Osteocyte (in vitro differentiated cells): ENCODE results near the gene TMEM94. TPM values are rescaled to one million over a fixed set of nuclear protein-coding genes. Genes with fewer than 3 reads are reported as not detected.
"Not testable (repeated sequence)": the region's sequence is repeated elsewhere in the genome, so short reads cannot be mapped to it uniquely, and the experiment has no call there.

Experiments
- DNase-seq: peaks from one replicate; pipeline ENCODE4 v3.0.0; 2021; ENCODE audit warnings: mixed read lengths; ENCODE audit not compliant: unreplicated experiment; ENCODE audit errors: extremely low spot score
- H3K27ac Mint-ChIP-seq: one replicate; pipeline ENCODE4 v1.8.0; 2021; ENCODE audit warnings: mild to moderate bottlenecking, mixed read lengths; ENCODE audit not compliant: unreplicated experiment
- H3K27me3 Mint-ChIP-seq: one replicate; pipeline ENCODE4 v1.8.0; 2021; ENCODE audit warnings: mixed read lengths; ENCODE audit not compliant: unreplicated experiment
- H3K36me3 Mint-ChIP-seq: one replicate; pipeline ENCODE4 v1.8.0; 2021; ENCODE audit warnings: mixed read lengths; ENCODE audit not compliant: unreplicated experiment
- H3K4me1 Mint-ChIP-seq: one replicate; pipeline ENCODE4 v1.8.0; 2021; ENCODE audit warnings: mixed read lengths; ENCODE audit not compliant: unreplicated experiment
- H3K4me3 Mint-ChIP-seq: one replicate; pipeline ENCODE4 v1.8.0; 2021; ENCODE audit warnings: mild to moderate bottlenecking, moderate library complexity, mixed read lengths; ENCODE audit not compliant: unreplicated experiment
- H3K9me3 Mint-ChIP-seq: one replicate; pipeline ENCODE4 v1.8.0; 2021; ENCODE audit warnings: mixed read lengths; ENCODE audit not compliant: unreplicated experiment
- CTCF ChIP-seq: fragments of 200-600 bp; sonication (generic); IDR thresholded peaks from 2 replicates; pipeline ENCODE4 v1.5.0; 2021; ENCODE audit warnings: antibody characterized with exemption, mild to moderate bottlenecking, moderate library complexity
- total RNA-seq: library from RNA; stranded (reverse); gene quantifications from 2 replicates; pipeline ENCODE4 v1.2.1, GENCODE V29; 2021

TMEM94 gene
- total RNA-seq, 1 donor from 2014 or later: 78.4 TPM

GRCh38 chr17:75517297-75517865 lies 60.9 kb downstream of the TMEM94 start:
- no peaks in the 10 kb centered on the region for H3K9me3 Mint-ChIP-seq
- no peak for DNase-seq
- H3K4me3 Mint-ChIP-seq: peak overlapping the region; percentile 73
- peaks cover 9% of the 10 kb centered on the region for H3K36me3 Mint-ChIP-seq
- H3K27me3 Mint-ChIP-seq: no peaks in the 10 kb centered on the region
- no peak for TF ChIP-seq CTCF
- H3K27ac Mint-ChIP-seq: no peak overlapping the region
- peaks cover 25% of the 10 kb centered on the region for H3K4me1 Mint-ChIP-seq

- Mint-ChIP-seq H3K27ac (no peak overlapping the region), H3K4me3 (peak overlapping the region; percentile 73), H3K36me3 (peaks cover 9% of the 10 kb centered on the region), H3K27me3 (no peaks in the 10 kb centered on the region), H3K9me3 (no peaks in the 10 kb centered on the region), H3K4me1 (peaks cover 18% of the 10 kb centered on the region)
- no peak for DNase-seq
- TF ChIP-seq CTCF: no peak
Measured at GRCh38 chr17:75518201-75518600, 61.8 kb downstream of the TMEM94 start.

- Mint-ChIP-seq H3K9me3 (no peaks in the 10 kb centered on the region), H3K4me1 (peaks cover 12% of the 10 kb centered on the region), H3K4me3 (no peak overlapping the region), H3K27me3 (no peaks in the 10 kb centered on the region), H3K36me3 (peaks cover 9% of the 10 kb centered on the region), H3K27ac (no peak overlapping the region)
- no peak for DNase-seq
- no peak for TF ChIP-seq CTCF
Measured at GRCh38 chr17:75518983-75519537, 62.6 kb downstream of the TMEM94 start.

- H3K4me1 Mint-ChIP-seq: peaks cover 10% of the 10 kb centered on the region
- H3K27me3 Mint-ChIP-seq, H3K4me3 Mint-ChIP-seq, H3K9me3 Mint-ChIP-seq, H3K27ac Mint-ChIP-seq, H3K36me3 Mint-ChIP-seq, DNase-seq: not testable (repeated sequence)
Measured at GRCh38 chr17:75520413-75520812, 64.0 kb downstream of the TMEM94 start.

GRCh38 chr17:75521290-75521689 lies 64.9 kb downstream of the TMEM94 start:
- Mint-ChIP-seq H3K36me3 (peaks cover 9% of the 10 kb centered on the region), H3K27ac (no peak overlapping the region), H3K27me3 (peaks cover under 1% of the 10 kb centered on the region), H3K4me3 (no peak overlapping the region), H3K4me1 (peaks cover 11% of the 10 kb centered on the region), H3K9me3 (no peaks in the 10 kb centered on the region)
- DNase-seq: no peak
- TF ChIP-seq CTCF: no peak
